AG04449 (cell line): ENCODE measurements around the gene SYMPK.

Experiments used
- CTCF ChIA-PET: fragments of 350-600 bp; formaldehyde crosslinking; extraction: SDS; loops from one replicate; lab custom pipeline; 2021; ENCODE audit warnings: antibody characterized with exemption; lab: Yijun Ruan, JAX
- POLR2A ChIA-PET: fragments of 400-600, 350-600 bp; formaldehyde crosslinking; extraction: SDS; loops from one replicate; lab custom pipeline; 2020; ENCODE audit warnings: antibody characterized with exemption, inconsistent platforms; lab: Yijun Ruan, JAX
- DNase-seq: peaks from one replicate; pipeline ENCODE4 v3.0.0-alpha.2; 2010; ENCODE audit warnings: low read depth, low spot score
- H3K4me3 ChIP-seq: 2 replicates; pipeline ENCODE4 v1.5.1; 2011; ENCODE audit warnings: low read depth, mild to moderate bottlenecking, control low read depth, low read length
- CTCF ChIP-seq: IDR thresholded peaks from one replicate; pipeline ENCODE4 v1.5.1; 2011; ENCODE audit warnings: mild to moderate bottlenecking, moderate library complexity, low read length, control low read depth, inconsistent platforms; ENCODE audit not compliant: insufficient read depth; ENCODE audit errors: missing control alignments

Gene SYMPK

DNA sequence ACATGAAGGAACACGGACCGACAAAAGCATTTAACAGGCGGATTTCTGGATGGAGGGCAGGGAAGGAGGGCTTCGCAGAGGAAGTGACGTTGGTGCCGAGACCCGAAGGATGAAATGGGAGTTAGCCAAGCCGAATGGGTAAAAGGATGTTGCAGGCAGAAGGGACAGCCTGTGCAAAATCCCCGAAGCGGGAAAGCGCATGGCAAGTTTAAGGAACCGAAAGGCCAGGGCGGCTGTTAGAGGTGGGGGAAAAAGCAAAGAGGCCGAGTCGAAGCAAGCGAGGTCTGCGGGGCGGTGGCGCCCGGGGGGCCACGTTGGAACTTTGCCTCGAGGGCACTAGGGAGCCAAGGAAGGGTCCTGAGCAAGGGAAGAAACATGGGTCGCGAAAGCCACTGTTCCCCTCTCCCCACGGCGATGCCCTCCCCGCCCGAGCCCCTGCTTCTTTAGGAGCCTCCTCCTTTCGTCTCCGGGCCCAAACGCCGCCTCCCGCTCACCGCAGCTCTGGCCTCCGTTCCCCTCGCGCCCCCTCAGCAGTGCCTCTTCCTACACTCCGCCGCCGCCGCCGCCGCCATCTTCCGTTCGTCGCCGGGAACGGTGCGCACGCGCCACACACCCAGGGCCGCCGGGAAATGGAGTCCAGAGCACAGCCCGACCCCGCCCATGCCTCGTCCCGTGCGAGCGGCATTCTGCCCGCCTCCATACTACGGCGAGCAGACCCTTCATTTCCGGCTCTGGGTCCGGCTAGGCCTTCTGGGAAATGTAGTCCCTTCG, at the start of gene SYMPK:
SYMPK (minus strand) TSS at position 584 of the 771 bp plus-strand sequence. CDS start 8,652 bp downstream, outside the sequence.
- no peak for TF ChIP-seq CTCF
- peak; percentile 76 for DNase-seq
- ChIA-PET POLR2A (interaction anchor here (0.6 to 1.4 kb wide), 8 partner anchors 8 to 239 kb away, joined by 3 to 8 read pairs (median 3); partner anchors contain the start of gene IRF2BP1), CTCF (interaction anchor here (0.8 to 4.9 kb wide), 5 partner anchors 17 to 402 kb away, joined by 3 to 67 read pairs (median 4); partner anchors contain the start of gene IRF2BP1)
- H3K4me3 ChIP-seq, result peak within 1 kb of the TSS; percentile 99

DNA sequence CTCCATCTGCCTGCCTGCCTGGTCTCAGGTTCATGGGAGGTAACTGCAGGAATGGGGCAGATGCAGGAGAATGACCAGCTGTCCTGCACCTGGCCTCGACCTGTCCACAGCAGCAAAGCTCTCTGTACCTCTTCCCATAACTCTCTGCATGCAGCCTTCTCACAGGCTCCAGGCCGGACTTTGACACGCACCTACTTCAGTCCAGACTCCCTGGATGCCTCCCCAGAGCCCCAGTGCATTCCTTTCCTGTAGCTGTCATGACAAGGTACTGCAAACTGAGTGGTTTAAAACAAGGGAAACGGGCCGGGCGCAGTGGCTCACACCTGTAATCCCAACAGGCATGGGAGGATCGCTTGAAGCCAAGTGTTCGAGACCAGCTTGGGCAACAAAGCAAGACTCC, 48.3 kb upstream of the SYMPK start:
- TF ChIP-seq CTCF, result no peak
- no peak for DNase-seq
- POLR2A ChIA-PET, result no interaction called here
- H3K4me3 ChIP-seq, result no peak overlapping the region
- CTCF ChIA-PET, result no interaction called here

DNA sequence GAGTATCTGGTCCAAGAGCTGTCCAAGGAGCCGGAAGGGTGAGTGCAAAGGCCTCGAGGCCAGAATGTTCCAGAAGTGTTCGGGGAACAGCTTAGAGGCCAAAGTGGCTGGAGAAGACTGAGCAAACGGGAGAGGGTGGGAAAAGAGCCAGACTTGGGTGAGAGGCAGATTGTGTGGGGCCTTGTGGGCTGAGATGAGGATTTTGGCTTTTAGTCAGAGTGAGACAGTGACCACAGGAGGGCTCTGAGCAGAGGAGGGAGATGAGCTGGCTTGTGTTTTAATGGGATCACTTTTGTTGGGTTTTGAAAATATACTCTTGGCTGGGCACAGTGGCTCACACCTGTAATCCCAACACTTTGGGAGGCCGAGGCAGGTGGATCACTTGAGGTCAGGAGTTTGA, 46.0 kb upstream of the SYMPK start:
- no peak for TF ChIP-seq CTCF
- POLR2A ChIA-PET, result no interaction called here
- CTCF ChIA-PET, result no interaction called here
- DNase-seq, result no peak
- no peak overlapping the region for H3K4me3 ChIP-seq

GRCh38 chr19:45906221-45906620, 43.3 kb upstream of the SYMPK start:
- POLR2A ChIA-PET, result no interaction called here
- CTCF ChIA-PET, result interaction anchor here (1.3 kb wide), 1 partner anchor 122 kb away, joined by 3 read pairs; no protein-coding TSS in a partner anchor
- no peak overlapping the region for H3K4me3 ChIP-seq
- no peak for TF ChIP-seq CTCF
- DNase-seq, result no peak

DNA sequence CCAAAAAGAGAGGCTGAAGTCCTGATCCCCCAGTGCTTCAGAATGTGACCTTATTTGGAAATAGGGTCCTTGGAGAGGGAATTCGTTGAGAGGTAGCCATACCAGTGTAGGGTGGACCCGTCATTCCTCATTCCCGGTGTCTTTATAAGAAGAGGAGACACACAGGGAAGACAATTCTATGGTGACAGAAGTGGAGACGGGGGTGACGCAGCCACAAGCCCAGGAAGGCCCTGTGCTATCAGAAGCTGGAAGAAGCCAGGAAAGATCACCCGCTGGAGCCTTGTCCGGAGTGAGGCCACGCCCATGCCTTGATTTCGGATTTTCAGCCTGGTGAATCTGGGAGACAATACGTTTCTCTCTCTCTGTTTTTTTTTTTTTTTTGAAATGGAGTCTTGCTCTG, 42.1 kb upstream of the SYMPK start:
- no peak for DNase-seq
- no peak overlapping the region for H3K4me3 ChIP-seq
- CTCF ChIA-PET, result no interaction called here
- POLR2A ChIA-PET, result no interaction called here
- no peak for TF ChIP-seq CTCF
